Osteoblast (primary cell): Measurements from ENCODE around the gene SEPHS1. TPM values are rescaled to one million over a fixed set of nuclear protein-coding genes. Genes with fewer than 3 reads are reported as not detected.
"Not testable (repeated sequence)": the region's sequence is repeated elsewhere in the genome, so short reads cannot be mapped to it uniquely, and the experiment has no call there.

ENCODE experiments used
- DNase-seq: peaks from one replicate; pipeline ENCODE4 v3.0.0; 2011; ENCODE audit warnings: low spot score, mixed read lengths; ENCODE audit not compliant: insufficient read length; ENCODE audit errors: missing footprints
- H2AFZ ChIP-seq: 2 replicates; pipeline ENCODE4 v1.6.0; 2011; ENCODE audit warnings: mild to moderate bottlenecking, low read length
- H3K27ac ChIP-seq: 2 replicates; pipeline ENCODE4 v1.5.1; 2011; ENCODE audit warnings: mild to moderate bottlenecking, low read depth, low read length, moderate library complexity
- H3K27me3 ChIP-seq: 2 replicates; pipeline ENCODE4 v1.6.0; 2012; ENCODE audit warnings: mild to moderate bottlenecking, control low read depth, inconsistent platforms, low read length, moderate library complexity; ENCODE audit not compliant: insufficient read depth
- H3K36me3 ChIP-seq: 2 replicates; pipeline ENCODE4 v1.5.1; 2011; ENCODE audit warnings: mild to moderate bottlenecking, low read length, control low read depth, moderate library complexity; ENCODE audit not compliant: insufficient read depth
- H3K4me1 ChIP-seq: 2 replicates; pipeline ENCODE4 v1.5.1; 2011; ENCODE audit warnings: mild to moderate bottlenecking, low read length, control low read depth, moderate library complexity; ENCODE audit not compliant: insufficient read depth
- H3K4me2 ChIP-seq: 2 replicates; pipeline ENCODE4 v1.6.0; 2011; ENCODE audit warnings: mild to moderate bottlenecking, low read length; ENCODE audit not compliant: insufficient read depth
- H3K4me3 ChIP-seq: fragments of 200-600 bp; sonication (generic); 3 replicates; pipeline ENCODE4 v1.5.1; 2012; ENCODE audit warnings: mild to moderate bottlenecking, low read length, inconsistent platforms; ENCODE audit not compliant: insufficient read depth
- H3K79me2 ChIP-seq: 2 replicates; pipeline ENCODE4 v1.6.0; 2012; ENCODE audit warnings: mild to moderate bottlenecking, low read length, control low read depth, inconsistent platforms; ENCODE audit not compliant: insufficient read depth
- H3K9me3 ChIP-seq: 2 replicates; pipeline ENCODE4 v1.5.1; 2011; ENCODE audit warnings: low read depth, low read length, control low read depth
- H4K20me1 ChIP-seq: 2 replicates; pipeline ENCODE4 v1.6.0; 2012; ENCODE audit warnings: mild to moderate bottlenecking, low read length, control low read depth; ENCODE audit not compliant: insufficient read depth
- total RNA-seq: library from RNA; depleted of rRNA; stranded (reverse); fragments of >200 nt; gene quantifications from 2 replicates; pipeline ENCODE4 v1.2.3, GENCODE V29; 2012
- TF ChIP-seq, protein P1 (sequence below): IDR thresholded peaks from 2 replicates; pipeline ENCODE4 v1.5.1; 2011; ENCODE audit warnings: mild to moderate bottlenecking, low read depth, low read length, moderate library complexity; ENCODE audit errors: extremely low read depth

Gene SEPHS1
- total RNA-seq, 1 donor, result 31.1 TPM

DNA sequence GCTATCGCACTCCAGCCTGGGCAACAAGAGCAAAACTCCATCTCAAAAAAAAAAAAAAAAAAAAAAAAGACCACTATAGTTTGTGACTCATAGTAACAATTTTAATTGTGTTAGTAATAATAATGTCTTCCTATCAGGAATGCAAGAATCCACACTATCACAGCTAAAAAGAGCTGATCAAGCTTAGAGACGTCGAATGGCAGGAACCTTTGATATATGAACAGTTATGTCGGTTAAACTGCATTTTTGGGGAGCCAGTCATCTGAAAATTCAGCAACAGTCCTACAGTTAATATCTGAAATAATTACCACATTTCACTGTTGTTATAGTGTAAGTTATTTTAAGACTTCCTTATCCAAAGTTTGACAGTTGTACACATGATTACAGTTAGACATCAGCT is 57.0 kb downstream of the SEPHS1 start:
- DNase-seq, result no peak

DNA sequence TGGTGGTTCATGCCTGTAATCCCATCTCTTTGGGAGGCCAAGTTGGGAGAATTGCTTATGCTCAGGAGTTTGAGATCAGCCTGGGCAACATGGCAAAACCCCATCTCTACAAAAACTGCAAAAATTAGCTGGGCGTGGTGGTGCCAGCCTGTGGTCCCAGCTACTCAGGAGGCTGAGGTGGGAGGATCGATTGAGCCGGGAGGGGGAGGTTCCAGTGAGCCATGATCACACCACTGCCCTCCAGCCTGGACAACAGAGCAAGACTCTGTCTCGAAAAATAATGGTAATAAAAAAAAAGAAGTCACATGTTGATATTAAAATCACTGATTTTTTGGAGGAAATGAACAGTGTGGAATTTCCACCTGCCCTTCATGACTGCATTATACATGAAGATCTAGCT is 64.0 kb downstream of the SEPHS1 start:
- no peak for DNase-seq
- Histone ChIP-seq H4K20me1 (no peaks in the 10 kb centered on the region), H2AFZ (no peak overlapping the region), H3K27ac (no peak overlapping the region), H3K9me3 (no peaks in the 10 kb centered on the region), H3K4me3 (no peak overlapping the region), H3K27me3 (no peaks in the 10 kb centered on the region), H3K4me1 (no peaks in the 10 kb centered on the region), H3K79me2 (no peaks in the 10 kb centered on the region), H3K4me2 (no peak overlapping the region), H3K36me3 (peaks cover 8% of the 10 kb centered on the region)
- TF ChIP-seq, protein P1, sequence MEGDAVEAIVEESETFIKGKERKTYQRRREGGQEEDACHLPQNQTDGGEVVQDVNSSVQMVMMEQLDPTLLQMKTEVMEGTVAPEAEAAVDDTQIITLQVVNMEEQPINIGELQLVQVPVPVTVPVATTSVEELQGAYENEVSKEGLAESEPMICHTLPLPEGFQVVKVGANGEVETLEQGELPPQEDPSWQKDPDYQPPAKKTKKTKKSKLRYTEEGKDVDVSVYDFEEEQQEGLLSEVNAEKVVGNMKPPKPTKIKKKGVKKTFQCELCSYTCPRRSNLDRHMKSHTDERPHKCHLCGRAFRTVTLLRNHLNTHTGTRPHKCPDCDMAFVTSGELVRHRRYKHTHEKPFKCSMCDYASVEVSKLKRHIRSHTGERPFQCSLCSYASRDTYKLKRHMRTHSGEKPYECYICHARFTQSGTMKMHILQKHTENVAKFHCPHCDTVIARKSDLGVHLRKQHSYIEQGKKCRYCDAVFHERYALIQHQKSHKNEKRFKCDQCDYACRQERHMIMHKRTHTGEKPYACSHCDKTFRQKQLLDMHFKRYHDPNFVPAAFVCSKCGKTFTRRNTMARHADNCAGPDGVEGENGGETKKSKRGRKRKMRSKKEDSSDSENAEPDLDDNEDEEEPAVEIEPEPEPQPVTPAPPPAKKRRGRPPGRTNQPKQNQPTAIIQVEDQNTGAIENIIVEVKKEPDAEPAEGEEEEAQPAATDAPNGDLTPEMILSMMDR, result no peak

More for the DNA sequence above, 57.0 kb downstream of the SEPHS1 start:
- H3K4me1 ChIP-seq, result no peaks in the 10 kb centered on the region
- TF ChIP-seq, protein P1, result no peak
- no peaks in the 10 kb centered on the region for H3K9me3 ChIP-seq
- peaks cover 11% of the 10 kb centered on the region for H3K36me3 ChIP-seq
- no peak overlapping the region for H3K4me2 ChIP-seq
- no peak overlapping the region for H3K27ac ChIP-seq
- no peaks in the 10 kb centered on the region for H4K20me1 ChIP-seq
- H3K27me3 ChIP-seq, result no peaks in the 10 kb centered on the region
- H3K79me2 ChIP-seq, result no peaks in the 10 kb centered on the region
- no peak overlapping the region for H2AFZ ChIP-seq
- H3K4me3 ChIP-seq, result no peak overlapping the region

DNA sequence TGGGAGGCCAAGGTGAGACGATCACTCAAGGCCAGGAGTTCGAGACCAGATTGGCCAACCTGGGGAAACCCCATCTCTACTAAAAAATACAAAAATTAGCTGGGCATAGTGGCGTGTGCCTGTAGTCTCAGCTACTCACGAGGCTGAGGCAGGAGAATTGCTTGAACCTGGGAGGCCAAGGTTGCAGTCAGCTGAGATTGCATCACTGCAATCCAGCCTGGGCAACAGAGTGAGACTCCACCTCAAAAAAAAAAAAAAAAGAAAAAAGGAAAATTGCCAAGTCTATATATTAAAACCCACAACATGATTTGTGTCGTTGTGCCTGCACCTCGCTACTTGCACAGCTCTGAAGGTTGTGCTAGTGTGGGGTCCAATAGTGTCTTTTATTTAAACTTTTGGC is 65.7 kb downstream of the SEPHS1 start:
- H3K79me2 ChIP-seq, DNase-seq, H3K4me2 ChIP-seq, H3K27ac ChIP-seq, H3K4me3 ChIP-seq, H3K9me3 ChIP-seq, H2AFZ ChIP-seq, H3K27me3 ChIP-seq, H3K4me1 ChIP-seq, H3K36me3 ChIP-seq, H4K20me1 ChIP-seq: not testable (repeated sequence)

DNA sequence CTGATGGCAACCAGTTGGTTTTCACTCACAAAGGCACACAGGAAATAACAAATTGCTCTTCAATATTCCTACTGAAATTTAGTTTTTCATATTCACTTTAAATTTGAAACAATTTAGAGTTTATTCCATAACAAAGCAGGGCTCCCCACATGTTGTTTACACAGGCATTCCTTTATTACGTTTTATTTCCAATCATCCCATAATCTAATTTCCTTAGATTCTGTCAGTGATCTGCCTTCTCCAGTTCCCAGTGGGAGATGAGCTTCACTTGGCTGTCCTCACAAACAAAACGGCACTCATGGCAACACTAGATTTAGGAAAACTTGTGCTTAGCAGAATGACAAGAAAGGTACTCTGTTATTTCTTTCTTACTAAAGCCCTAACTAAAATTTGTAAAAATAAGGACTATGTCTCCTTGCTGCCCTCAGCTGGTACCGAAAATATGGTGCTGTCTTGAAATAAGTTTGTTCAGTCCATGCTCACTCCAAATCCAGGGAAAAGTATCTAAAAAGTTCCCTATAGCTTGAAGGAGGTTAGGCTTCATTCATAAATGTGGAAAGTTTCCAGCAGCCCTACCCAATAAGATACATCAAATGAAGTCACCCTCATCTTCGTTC is 71.2 kb downstream of the SEPHS1 start:
- H3K27me3 ChIP-seq, result no peaks in the 10 kb centered on the region
- DNase-seq, result peak; percentile 78
- H3K36me3 ChIP-seq, result peaks cover 7% of the 10 kb centered on the region
- H2AFZ ChIP-seq, result no peak overlapping the region
- H3K27ac ChIP-seq, result no peak overlapping the region
- H3K79me2 ChIP-seq, result no peaks in the 10 kb centered on the region
- peaks cover 8% of the 10 kb centered on the region for H3K4me1 ChIP-seq
- no peak overlapping the region for H3K4me3 ChIP-seq
- no peaks in the 10 kb centered on the region for H3K9me3 ChIP-seq
- H3K4me2 ChIP-seq, result no peak overlapping the region
- no peaks in the 10 kb centered on the region for H4K20me1 ChIP-seq
- TF ChIP-seq, protein P1, result peak; percentile 34

DNA sequence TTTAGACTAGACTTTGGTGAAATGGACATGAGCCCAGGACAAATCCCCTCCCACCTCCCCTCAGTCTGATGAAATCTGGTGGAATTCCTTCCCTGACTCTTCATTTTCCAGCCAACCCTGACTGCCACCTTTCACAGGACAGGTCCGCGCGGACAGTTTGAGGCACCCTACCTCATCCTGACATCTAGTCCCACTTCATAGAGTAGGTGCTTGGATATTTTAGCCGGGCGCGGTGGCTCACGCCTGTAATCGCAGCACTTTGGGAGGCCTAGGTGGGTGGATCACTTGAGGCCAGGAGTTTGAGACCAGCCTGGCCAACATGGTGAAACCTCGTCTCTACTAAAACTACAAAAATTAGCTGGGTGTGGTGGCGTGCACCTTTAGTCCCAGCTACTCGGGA is 71.9 kb downstream of the SEPHS1 start:
- not testable (repeated sequence) for H2AFZ ChIP-seq, H3K4me2 ChIP-seq, H3K79me2 ChIP-seq, H3K4me3 ChIP-seq, H4K20me1 ChIP-seq, H3K9me3 ChIP-seq, H3K27me3 ChIP-seq, H3K27ac ChIP-seq, H3K36me3 ChIP-seq, DNase-seq
- H3K4me1 ChIP-seq, result peaks cover 13% of the 10 kb centered on the region
